Activated T-cell treated with anti-CD3 and anti-CD28 coated beads for 1 hour (primary cell): ENCODE results near the gene SSBP4.
"Not testable (repeated sequence)": the region's sequence is repeated elsewhere in the genome, so short reads cannot be mapped to it uniquely, and the experiment has no call there.

Experiments
- DNase-seq: peaks from one replicate; pipeline ENCODE4 v3.0.0-alpha.2; 2020; ENCODE audit warnings: low read depth

SSBP4 gene

GRCh38 chr19:18393836-18394235, 25.4 kb upstream of the SSBP4 start:
- DNase-seq: no peak

GRCh38 chr19:18396471-18397241, 22.5 kb upstream of the SSBP4 start:
- no peak for DNase-seq

- DNase-seq: no peak
These were observed 21.7 kb upstream of the SSBP4 start, which contains the start of gene LRRC25 for GRCh38 chr19:18397242-18398202. TSS of gene LRRC25 (minus strand) at chr19:18397622. CDS start at chr19:18396963, 659 bp downstream.

- no peak for DNase-seq
These were observed 20.2 kb upstream of the SSBP4 start for GRCh38 chr19:18399008-18399407.

- no peak for DNase-seq
These were observed 17.6 kb upstream of the SSBP4 start for GRCh38 chr19:18401580-18402112.

GRCh38 chr19:18402455-18403248, 16.5 kb upstream of the SSBP4 start:
- not testable (repeated sequence) for DNase-seq

GRCh38 chr19:18405754-18406153, 13.4 kb upstream of the SSBP4 start:
- not testable (repeated sequence) for DNase-seq

- no peak for DNase-seq
These were observed 12.4 kb upstream of the SSBP4 start for GRCh38 chr19:18406749-18407148.

- no peak for DNase-seq
These were observed 11.1 kb upstream of the SSBP4 start for GRCh38 chr19:18408053-18408476.

- DNase-seq: no peak
These were observed 6.5 kb upstream of the SSBP4 start for GRCh38 chr19:18412610-18413239.

GRCh38 chr19:18414504-18415177, 4.6 kb upstream of the SSBP4 start:
- DNase-seq: no peak

GRCh38 chr19:18415178-18415867, 3.9 kb upstream of the SSBP4 start:
- no peak for DNase-seq

- DNase-seq: no peak
These were observed 2.4 kb upstream of the SSBP4 start for GRCh38 chr19:18416778-18417249.

GRCh38 chr19:18417250-18418028, 1.8 kb upstream of the SSBP4 start:
- DNase-seq: no peak

- no peak for DNase-seq
These were observed 1.1 kb upstream of the SSBP4 start for GRCh38 chr19:18418029-18418482.

GRCh38 chr19:18418483-18419194, 559 bp upstream of the SSBP4 start:
- no peak for DNase-seq

GRCh38 chr19:18419699-18420460, 682 bp downstream of the SSBP4 start:
- no peak for DNase-seq

GRCh38 chr19:18420930-18421329, 1.7 kb downstream of the SSBP4 start:
- no peak for DNase-seq
